ENCODE data around the gene STC2. TPM values are rescaled to one million over a fixed set of nuclear protein-coding genes. Genes with fewer than 3 reads are reported as not detected.
"Not testable (repeated sequence)": the region's sequence is repeated elsewhere in the genome, so short reads cannot be mapped to it uniquely, and the experiment has no call there.

STC2 gene
- total RNA-seq (2014; rRNA removed): 99.9 and 182 TPM in 2 replicates
- Bru-seq, nascent RNA: percentile 100 among the genes with signal in this experiment
- BruChase-seq, experiment 1, labeled RNA remaining after a 6-hour chase: percentile 99 among the genes with signal in this experiment
- BruChase-seq, experiment 2, labeled RNA remaining after a 2-hour chase: percentile 100 among the genes with signal in this experiment
- long read RNA-seq, full-length matches to known transcripts: 659 of 979 reads
- long read RNA-seq, partial matches to known transcripts: 14 of 979 reads
- long read RNA-seq, other reads (novel, unspliced or antisense): 306 of 979 reads

GRCh38 chr5:173327948-173328843, at the start of gene STC2:
STC2 (minus strand) TSS chr5:173328414; CDS start chr5:173328193, 221 bp downstream.
- Histone ChIP-seq H3K4me2 (ENCODE audit: low read length) (peak within 1 kb of the TSS; percentile 89), H3K27ac (ENCODE audit: low read length) (peak within 1 kb of the TSS; percentile 94), H3K4me3 (ENCODE audit: low read length) (peak within 1 kb of the TSS; percentile 75), H3K79me2 (ENCODE audit: low read length) (peaks cover 50% of the 10 kb centered on the region), H3K27me3 (ENCODE audit: low read length) (no peaks in the 10 kb centered on the region), H3K9ac (ENCODE audit: low read length) (peak within 1 kb of the TSS; percentile 77), H3K9me3 (ENCODE audit: low read length) (no peaks in the 10 kb centered on the region), H3K36me3 (ENCODE audit: low read depth, low read length) (peaks cover 30% of the 10 kb centered on the region), H3K4me1 (ENCODE audit: insufficient read depth, low read length) (peaks cover 39% of the 10 kb centered on the region), H2AFZ (ENCODE audit: low read length) (peak within 1 kb of the TSS; percentile 83), H4K20me1 (ENCODE audit: low read length) (peaks cover 40% of the 10 kb centered on the region), H3F3A (ENCODE audit: low read length, unreplicated experiment) (peaks cover 5% of the 10 kb centered on the region), H3K9me2 (replicated peaks; ENCODE audit: low read length) (no peaks in the 10 kb centered on the region)
- CTCF ChIA-PET: interaction anchor here (0.6 kb wide), 1 partner anchor 231 kb away, joined by 5 read pairs; no protein-coding TSS in a partner anchor
- POLR2A ChIA-PET (ENCODE audit: unreplicated experiment): interaction anchor here (0.6 to 1.3 kb wide), 8 partner anchors 8 to 636 kb away, joined by 3 to 8 read pairs (median 4); partner anchors contain the start of gene BOD1
- intact Hi-C loops (cut with micrococcal nuclease): loop anchor here (1.0 to 10.0 kb wide), 4 partner anchors 13 to 577 kb away; no protein-coding TSS in a partner anchor
- TF ChIP-seq CTCF (conservative IDR thresholded peaks at IDR 0.05; ENCODE audit: low read depth, low read length) (no peak), EZH2 (IDR thresholded peaks at IDR 0.05; ENCODE audit: low read length, unreplicated experiment) (no peak), EZH2phosphoT487 (IDR thresholded peaks at IDR 0.05; ENCODE audit: borderline replicate concordance, low read length) (no peak)
- DNase-seq: peak; percentile 98
- peak; percentile 75 for ATAC-seq
- TSS peak; percentile 54 for BruUV-seq (replicated peaks)

- no peak for ATAC-seq
- H3K27ac ChIP-seq (ENCODE audit: low read length): no peak overlapping the region
- POLR2A ChIA-PET (ENCODE audit: unreplicated experiment): no interaction called here
- H3F3A ChIP-seq (ENCODE audit: low read length, unreplicated experiment): no peaks in the 10 kb centered on the region
- H3K36me3 ChIP-seq (ENCODE audit: low read depth, low read length): no peaks in the 10 kb centered on the region
- CTCF ChIA-PET: interaction anchor here (0.6 kb wide), 1 partner anchor 1189 kb away, joined by 6 read pairs; no protein-coding TSS in a partner anchor
- H3K9me3 ChIP-seq (ENCODE audit: low read length): no peaks in the 10 kb centered on the region
- no peaks in the 10 kb centered on the region for H3K9me2 ChIP-seq (replicated peaks; ENCODE audit: low read length)
- no peaks in the 10 kb centered on the region for H3K4me1 ChIP-seq (ENCODE audit: insufficient read depth, low read length)
- H3K79me2 ChIP-seq (ENCODE audit: low read length): no peaks in the 10 kb centered on the region
- intact Hi-C loops (cut with micrococcal nuclease): no loop called here
- H3K27me3 ChIP-seq (ENCODE audit: low read length): no peaks in the 10 kb centered on the region
- BruUV-seq (replicated peaks): no TSS peak
- TF ChIP-seq EZH2 (IDR thresholded peaks at IDR 0.05; ENCODE audit: low read length, unreplicated experiment) (no peak), EZH2phosphoT487 (IDR thresholded peaks at IDR 0.05; ENCODE audit: borderline replicate concordance, low read length) (no peak), CTCF (conservative IDR thresholded peaks at IDR 0.05; ENCODE audit: low read depth, low read length) (no peak)
- no peak overlapping the region for H3K9ac ChIP-seq (ENCODE audit: low read length)
- DNase-seq: no peak
- no peak overlapping the region for H3K4me3 ChIP-seq (ENCODE audit: low read length)
- H2AFZ ChIP-seq (ENCODE audit: low read length): no peak overlapping the region
- no peaks in the 10 kb centered on the region for H4K20me1 ChIP-seq (ENCODE audit: low read length)
- no peak overlapping the region for H3K4me2 ChIP-seq (ENCODE audit: low read length)
Observed at GRCh38 chr5:173371400-173371799, 43.2 kb upstream of the STC2 start.

- POLR2A ChIA-PET (ENCODE audit: unreplicated experiment); H3K4me3 ChIP-seq (ENCODE audit: low read length); DNase-seq; H3K9ac ChIP-seq (ENCODE audit: low read length); H3K79me2 ChIP-seq (ENCODE audit: low read length); H3F3A ChIP-seq (ENCODE audit: low read length, unreplicated experiment); H3K4me1 ChIP-seq (ENCODE audit: insufficient read depth, low read length); H3K9me2 ChIP-seq (replicated peaks; ENCODE audit: low read length); H3K27me3 ChIP-seq (ENCODE audit: low read length); intact Hi-C loops (cut with micrococcal nuclease); CTCF ChIA-PET; BruUV-seq (replicated peaks); H3K27ac ChIP-seq (ENCODE audit: low read length); ATAC-seq; H4K20me1 ChIP-seq (ENCODE audit: low read length); H3K4me2 ChIP-seq (ENCODE audit: low read length); H3K36me3 ChIP-seq (ENCODE audit: low read depth, low read length); H3K9me3 ChIP-seq (ENCODE audit: low read length); H2AFZ ChIP-seq (ENCODE audit: low read length): not testable (repeated sequence)
Observed at GRCh38 chr5:173363406-173363805, 35.2 kb upstream of the STC2 start.

Measured in PC-3 (cell line).